ENCODE data around the gene EIF4A3.

DNA sequence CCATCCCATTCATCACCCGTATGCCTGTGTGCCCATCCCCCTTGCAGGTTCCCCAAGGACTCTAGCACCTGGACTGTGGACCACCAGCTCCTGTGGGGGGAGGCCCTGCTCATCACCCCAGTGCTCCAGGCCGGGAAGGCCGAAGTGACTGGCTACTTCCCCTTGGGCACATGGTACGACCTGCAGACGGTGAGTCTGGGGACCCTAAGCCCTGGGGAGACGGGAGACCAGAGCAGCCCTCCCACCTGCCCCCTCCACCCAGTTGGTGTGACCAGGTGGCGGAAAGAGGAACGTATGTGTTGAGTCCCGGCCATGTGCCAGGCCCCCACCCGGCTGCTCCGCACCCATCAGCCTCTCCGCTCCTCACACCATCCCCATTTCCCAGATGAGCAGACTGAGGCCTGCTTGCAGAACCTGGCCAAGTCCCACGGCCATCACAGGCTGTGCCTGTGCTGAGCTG lies 30.0 kb downstream of the EIF4A3 start:
- TF ChIP-seq CTCF (IDR thresholded peaks at IDR 0.05; ENCODE audit: borderline replicate concordance, extremely low read depth, low read length, poor library complexity, severe bottlenecking) (no peak), EZH2 (IDR thresholded peaks at IDR 0.05; ENCODE audit: borderline replicate concordance, low read depth, low read length, severe bottlenecking) (no peak)

Measured in DND-41 (cell line).